ENCODE results near the gene SLC35F4.

The SLC35F4 gene

DNA sequence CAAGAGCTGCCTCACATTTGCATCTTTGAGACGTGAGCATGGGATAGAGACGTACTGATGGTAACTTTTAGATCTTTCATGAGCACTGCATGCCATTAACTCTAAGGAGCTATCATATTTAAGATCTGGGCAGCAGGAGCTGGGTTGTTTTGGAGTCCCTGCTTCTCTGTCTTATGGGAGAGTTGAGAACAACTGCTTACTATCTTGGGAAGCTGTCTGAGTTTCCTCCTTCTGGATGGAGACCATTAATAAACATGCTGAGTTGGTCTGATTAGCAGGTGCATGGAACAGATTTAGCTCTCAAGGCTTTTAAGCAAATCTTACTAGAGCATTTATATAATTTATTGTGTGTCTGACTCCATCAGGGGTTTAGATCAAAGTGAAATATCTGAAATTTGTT, 252.9 kb downstream of the SLC35F4 start:
- no peak for DNase-seq (ENCODE audit: low read depth)

- no peak for DNase-seq (ENCODE audit: low read depth)
These were observed 254.3 kb downstream of the SLC35F4 start for GRCh38 chr14:57611555-57612075.

DNA sequence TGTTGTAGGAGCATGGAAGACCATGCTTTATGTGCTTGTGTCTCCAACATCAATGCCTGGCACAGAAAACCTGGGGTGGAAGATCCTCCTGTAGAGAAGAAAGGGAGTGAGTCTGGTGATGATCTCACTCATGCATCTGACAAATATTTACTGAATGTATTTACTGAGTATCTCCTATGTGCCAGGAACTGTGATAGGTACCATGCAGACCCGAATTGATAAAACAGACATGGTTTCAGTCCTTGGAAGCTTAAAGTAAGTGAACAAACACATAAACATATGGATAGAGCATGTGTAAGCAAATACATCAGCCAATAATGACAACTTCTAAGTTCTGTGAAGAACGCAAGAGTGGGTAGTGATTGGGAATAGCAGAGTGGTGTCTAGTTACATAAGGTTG, 255.3 kb downstream of the SLC35F4 start:
- no peak for DNase-seq (ENCODE audit: low read depth)

DNA sequence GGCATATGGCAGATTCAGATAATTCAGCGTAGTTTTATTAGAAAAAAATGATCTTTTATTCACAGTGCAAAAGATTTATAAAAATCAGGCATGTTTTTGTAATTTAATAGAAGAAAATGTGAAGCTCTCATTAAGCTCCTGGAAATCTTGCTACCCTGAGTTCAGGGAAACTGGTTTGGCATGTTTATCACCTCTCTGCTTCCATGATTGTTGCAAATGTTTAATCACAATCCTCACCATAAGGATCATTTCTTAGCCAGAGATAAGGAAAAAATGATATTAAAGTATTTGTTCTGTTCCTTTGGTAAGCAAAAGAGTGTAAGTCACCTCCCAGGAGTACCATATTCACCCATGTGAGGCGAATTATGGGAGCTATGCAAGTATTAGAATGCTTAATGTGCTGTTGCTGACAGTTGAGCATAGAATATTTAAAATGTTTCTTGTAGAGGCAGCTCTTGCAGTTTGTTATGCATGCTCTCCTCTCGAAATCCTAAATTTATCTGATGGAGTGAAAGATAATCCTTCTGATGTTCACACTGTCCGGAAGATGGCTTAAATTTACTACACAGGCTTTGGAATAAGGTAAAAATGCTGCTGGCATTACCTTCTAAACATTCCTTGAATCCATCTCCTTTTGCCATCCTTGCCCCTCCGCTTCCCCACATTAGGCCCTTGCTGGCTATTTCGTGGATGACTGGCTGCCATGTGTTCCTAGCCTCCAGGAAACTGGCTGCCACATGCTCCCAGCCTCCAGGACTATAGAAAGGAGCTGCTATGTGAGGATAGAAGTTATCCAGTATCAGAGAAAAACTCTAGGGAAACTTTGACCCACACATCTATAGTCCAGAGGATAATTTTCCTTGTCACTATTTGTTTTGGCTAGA, 256.5 kb downstream of the SLC35F4 start:
- DNase-seq (ENCODE audit: low read depth), result no peak

- no peak for DNase-seq (ENCODE audit: low read depth)
These were observed 258.8 kb downstream of the SLC35F4 start for GRCh38 chr14:57607086-57607485.

- no peak for DNase-seq (ENCODE audit: low read depth)
These were observed 282.5 kb downstream of the SLC35F4 start for GRCh38 chr14:57583396-57583795.

- DNase-seq (ENCODE audit: low read depth), result no peak
These were observed 283.1 kb downstream of the SLC35F4 start for GRCh38 chr14:57582746-57583145.

DNA sequence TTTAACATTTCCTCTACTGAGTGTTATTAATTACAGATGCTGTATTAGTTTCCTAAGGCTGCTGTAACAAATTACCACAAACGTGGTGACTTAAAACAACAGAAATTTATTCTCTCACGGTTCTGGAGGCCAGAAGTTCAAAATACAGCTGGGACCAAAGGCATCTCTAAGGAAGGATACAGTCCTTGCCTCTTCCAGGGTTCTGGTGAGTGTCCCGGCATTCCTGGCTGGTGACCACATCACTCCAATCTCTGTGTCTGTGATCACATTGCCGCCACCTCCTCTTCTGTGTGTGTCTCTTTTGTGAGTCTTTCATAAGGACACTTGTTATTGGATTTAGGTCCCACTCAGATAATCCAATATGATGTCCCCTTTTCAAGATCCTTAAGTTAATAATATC, 287.1 kb downstream of the SLC35F4 start:
- no peak for DNase-seq (ENCODE audit: low read depth)

GRCh38 chr14:57576498-57576897, 289.4 kb downstream of the SLC35F4 start:
- DNase-seq (ENCODE audit: low read depth), result no peak

- DNase-seq (ENCODE audit: low read depth), result no peak
These were observed 290.4 kb downstream of the SLC35F4 start for GRCh38 chr14:57575482-57575881.

DNA sequence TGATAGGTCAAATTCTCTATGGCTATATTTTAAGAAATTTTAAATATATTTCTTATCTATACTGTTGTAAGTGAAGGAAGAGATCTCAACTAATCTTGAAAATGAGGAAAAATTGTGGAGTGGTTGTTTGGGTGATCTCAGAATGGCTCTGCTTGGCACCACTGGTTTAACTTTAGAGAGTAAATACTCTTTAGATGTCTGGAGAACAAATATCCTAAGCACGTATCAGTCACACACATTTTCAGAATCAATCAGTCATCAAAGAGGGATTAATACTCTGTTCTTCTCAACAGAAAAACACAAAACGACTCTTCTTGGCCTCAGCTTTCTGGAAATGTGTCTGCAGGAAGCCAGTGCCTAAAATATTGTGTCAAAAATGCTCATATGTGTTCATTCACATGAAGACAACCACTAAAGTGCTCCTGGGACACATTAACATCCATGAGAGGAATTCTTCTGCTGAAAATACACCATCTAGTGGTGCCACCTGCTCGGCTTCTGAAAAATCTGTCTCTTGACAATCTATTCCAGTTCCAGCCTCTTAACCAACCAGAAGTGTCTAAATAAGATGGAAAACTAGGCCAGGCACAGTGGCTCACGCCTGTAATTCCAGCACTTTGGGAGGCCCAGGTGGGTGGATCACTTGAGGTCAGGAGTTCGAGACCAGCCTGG, 291.1 kb downstream of the SLC35F4 start:
- DNase-seq (ENCODE audit: low read depth), result no peak

DNA sequence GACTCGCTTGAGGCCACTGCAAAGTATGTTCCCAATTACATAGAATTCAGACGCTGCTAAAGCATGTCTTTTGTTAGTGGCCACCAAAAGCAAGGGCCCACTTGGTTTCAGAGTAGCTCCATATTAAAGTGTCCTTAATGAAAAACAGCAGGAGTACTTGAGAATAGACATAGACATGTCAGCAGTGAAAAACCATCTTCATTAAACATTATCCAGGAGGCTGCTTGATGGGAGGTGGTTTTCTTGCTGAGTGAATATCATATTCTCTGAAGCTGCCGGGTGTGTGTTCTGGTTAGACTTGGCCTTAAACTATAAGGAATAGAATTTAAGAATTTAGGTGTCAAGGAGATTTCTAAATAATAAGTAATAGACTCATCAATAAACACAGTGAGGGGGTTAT, 292.7 kb downstream of the SLC35F4 start:
- no peak for DNase-seq (ENCODE audit: low read depth)

DNA sequence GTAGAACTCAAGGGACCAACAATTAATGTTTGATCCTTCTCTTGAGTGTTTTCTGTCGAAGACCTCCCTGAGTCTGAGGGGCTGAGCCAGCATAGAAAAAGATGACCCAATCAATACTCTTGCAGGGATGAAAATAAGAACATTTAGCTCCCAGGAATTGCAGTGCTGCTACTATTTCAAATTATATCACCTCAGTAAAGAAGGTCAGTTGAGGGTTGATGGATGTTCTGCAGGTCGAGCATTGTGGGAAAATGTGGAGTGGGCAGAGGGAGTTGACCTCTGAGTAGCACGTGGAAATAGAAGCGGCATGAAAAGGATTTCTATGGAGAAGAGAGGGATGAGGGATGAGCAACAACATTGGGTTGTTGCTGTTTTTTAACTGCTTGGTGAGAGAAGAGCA, 297.3 kb downstream of the SLC35F4 start:
- no peak for DNase-seq (ENCODE audit: low read depth)

DNA sequence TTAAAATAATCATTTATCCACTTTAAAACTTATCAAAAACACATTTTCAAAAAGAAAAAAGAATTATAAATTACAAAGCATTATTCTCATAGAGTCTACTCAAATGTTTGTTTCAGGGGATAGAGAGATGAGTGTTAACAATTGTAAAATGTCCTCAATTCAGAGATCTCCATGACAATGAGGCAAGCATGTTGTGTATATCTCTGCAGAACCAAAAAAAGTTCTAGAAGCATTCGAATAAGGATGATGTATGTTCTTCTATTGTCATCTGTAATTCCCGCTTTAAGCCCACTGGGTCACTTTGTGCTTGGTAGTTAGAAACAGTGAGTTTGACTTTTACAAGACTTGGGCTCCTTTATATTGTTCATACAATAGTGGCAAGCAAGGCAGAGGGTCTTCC, 298.7 kb downstream of the SLC35F4 start:
- no peak for DNase-seq (ENCODE audit: low read depth)

DNA sequence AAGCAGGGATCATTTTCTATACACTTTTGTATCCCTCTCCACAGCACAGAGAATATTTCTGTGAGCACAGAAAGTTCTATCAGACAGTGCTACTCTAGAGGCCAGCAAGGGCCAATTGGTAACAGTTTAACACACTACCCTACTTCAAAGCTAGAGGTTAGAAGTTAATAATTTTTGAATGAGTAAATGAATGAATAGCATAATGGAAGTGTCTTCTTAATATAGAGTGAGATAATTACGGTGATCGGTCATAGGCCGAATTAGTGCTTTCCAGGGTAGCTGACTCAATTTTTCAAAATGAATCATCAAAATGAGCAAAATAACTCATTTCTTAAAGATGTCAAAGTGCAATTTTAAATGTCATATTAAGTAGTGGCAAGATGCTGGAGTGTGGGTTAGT, 305.2 kb downstream of the SLC35F4 start:
- no peak for DNase-seq (ENCODE audit: low read depth)

- no peak for DNase-seq (ENCODE audit: low read depth)
These were observed 306.3 kb downstream of the SLC35F4 start for GRCh38 chr14:57559576-57559975.

- DNase-seq (ENCODE audit: low read depth), result no peak
These were observed 316.0 kb downstream of the SLC35F4 start for GRCh38 chr14:57549765-57550420.

GRCh38 chr14:57549016-57549564, 316.8 kb downstream of the SLC35F4 start:
- no peak for DNase-seq (ENCODE audit: low read depth)

DNA sequence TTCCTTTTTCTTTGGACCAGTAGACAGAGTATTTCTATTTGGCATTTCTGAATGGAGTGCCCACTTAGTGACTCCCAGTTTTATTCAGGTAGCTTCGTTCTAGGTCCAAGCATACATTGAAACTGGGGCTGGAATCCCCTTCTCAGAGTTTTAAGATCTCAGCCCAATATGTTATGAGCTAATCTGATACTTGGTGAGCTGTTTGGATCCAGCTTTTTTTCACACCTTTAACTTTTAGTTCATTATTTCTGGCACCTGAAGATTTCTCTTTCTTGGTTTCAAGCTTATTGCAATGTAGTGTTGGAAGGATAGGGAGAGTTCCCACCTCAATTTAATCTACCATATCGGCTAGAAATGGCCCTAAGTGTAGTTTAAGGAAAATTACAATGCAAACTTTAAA, 318.8 kb downstream of the SLC35F4 start:
- no peak for DNase-seq (ENCODE audit: low read depth)

- DNase-seq (ENCODE audit: low read depth), result peak; percentile 15
These were observed 332.7 kb downstream of the SLC35F4 start for GRCh38 chr14:57533214-57533613.

GRCh38 chr14:57530571-57530970, 335.3 kb downstream of the SLC35F4 start:
- DNase-seq (ENCODE audit: low read depth), result no peak

DNA sequence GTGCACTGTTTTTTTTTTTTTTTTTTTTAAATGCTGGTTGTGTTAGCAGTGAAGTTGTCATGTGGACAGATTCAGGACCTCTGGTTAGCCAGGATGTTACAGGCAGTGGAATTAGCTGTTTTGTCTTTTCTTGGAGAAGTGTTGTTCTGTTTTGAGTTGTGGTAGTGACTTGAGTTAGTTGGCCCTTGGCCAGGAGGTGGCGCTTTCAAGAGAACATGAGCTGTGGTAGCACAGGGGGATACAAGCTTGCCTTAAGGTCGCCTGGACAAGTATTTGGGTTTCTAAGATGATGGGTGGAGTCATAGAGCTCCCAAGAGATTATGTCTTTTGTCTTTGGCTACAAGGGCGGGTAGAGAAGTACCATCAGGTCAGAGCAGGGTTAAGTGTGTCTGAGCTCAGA, 338.9 kb downstream of the SLC35F4 start:
- no peak for DNase-seq (ENCODE audit: low read depth)

All from EH (cell line).